ENCODE measurements around the gene GTPBP3.

DNA sequence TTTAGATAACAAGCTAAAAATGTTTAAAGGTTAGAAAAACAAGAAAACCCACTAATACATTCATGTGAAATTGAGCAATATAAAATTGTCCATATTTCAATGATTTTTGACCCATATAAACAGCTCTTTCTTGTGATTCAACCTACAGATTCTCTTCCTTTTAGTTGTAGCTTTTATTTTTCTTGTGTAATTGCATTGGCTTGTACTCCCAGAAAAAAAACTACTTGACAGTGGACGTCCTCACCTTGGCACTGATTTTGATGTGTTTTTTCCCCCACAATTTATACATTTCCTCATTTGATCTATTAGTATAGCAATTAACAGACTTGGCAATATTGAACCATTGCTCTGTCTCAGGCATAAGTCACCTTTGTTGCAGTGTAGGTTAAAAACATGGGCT is 51.9 kb downstream of the GTPBP3 start:
- TF ChIP-seq CTCF (IDR thresholded peaks at IDR 0.05 in 2 of 3, conservative IDR thresholded peaks at IDR 0.05 in 1 of 3; ENCODE audit: borderline replicate concordance in 1 of 3, insufficient read depth in 1 of 3, low read depth in 2 of 3, low read length in 2 of 3) (no peak), MAX (IDR thresholded peaks at IDR 0.05) (no peak), EZH2 (IDR thresholded peaks at IDR 0.05) (no peak), SP1 (IDR thresholded peaks at IDR 0.05; ENCODE audit: low read depth) (no peak), ELF1 (IDR thresholded peaks at IDR 0.05; ENCODE audit: borderline replicate concordance, low read depth) (no peak), ZNF274 (IDR thresholded peaks at IDR 0.05; ENCODE audit: low read depth, low read length) (no peak), POLR2A (IDR thresholded peaks at IDR 0.05; ENCODE audit: borderline replicate concordance, extremely low read depth, insufficient read depth, insufficient read length) (no peak), SRF (IDR thresholded peaks at IDR 0.05; ENCODE audit: low read depth) (no peak)
- TF ChIP-seq, protein P1, sequence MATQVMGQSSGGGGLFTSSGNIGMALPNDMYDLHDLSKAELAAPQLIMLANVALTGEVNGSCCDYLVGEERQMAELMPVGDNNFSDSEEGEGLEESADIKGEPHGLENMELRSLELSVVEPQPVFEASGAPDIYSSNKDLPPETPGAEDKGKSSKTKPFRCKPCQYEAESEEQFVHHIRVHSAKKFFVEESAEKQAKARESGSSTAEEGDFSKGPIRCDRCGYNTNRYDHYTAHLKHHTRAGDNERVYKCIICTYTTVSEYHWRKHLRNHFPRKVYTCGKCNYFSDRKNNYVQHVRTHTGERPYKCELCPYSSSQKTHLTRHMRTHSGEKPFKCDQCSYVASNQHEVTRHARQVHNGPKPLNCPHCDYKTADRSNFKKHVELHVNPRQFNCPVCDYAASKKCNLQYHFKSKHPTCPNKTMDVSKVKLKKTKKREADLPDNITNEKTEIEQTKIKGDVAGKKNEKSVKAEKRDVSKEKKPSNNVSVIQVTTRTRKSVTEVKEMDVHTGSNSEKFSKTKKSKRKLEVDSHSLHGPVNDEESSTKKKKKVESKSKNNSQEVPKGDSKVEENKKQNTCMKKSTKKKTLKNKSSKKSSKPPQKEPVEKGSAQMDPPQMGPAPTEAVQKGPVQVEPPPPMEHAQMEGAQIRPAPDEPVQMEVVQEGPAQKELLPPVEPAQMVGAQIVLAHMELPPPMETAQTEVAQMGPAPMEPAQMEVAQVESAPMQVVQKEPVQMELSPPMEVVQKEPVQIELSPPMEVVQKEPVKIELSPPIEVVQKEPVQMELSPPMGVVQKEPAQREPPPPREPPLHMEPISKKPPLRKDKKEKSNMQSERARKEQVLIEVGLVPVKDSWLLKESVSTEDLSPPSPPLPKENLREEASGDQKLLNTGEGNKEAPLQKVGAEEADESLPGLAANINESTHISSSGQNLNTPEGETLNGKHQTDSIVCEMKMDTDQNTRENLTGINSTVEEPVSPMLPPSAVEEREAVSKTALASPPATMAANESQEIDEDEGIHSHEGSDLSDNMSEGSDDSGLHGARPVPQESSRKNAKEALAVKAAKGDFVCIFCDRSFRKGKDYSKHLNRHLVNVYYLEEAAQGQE (IDR thresholded peaks at IDR 0.05; ENCODE audit: low read depth), result no peak
- TF ChIP-seq, protein P2, sequence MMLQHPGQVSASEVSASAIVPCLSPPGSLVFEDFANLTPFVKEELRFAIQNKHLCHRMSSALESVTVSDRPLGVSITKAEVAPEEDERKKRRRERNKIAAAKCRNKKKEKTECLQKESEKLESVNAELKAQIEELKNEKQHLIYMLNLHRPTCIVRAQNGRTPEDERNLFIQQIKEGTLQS (IDR thresholded peaks at IDR 0.05), result no peak
- TF ChIP-seq, protein P3, sequence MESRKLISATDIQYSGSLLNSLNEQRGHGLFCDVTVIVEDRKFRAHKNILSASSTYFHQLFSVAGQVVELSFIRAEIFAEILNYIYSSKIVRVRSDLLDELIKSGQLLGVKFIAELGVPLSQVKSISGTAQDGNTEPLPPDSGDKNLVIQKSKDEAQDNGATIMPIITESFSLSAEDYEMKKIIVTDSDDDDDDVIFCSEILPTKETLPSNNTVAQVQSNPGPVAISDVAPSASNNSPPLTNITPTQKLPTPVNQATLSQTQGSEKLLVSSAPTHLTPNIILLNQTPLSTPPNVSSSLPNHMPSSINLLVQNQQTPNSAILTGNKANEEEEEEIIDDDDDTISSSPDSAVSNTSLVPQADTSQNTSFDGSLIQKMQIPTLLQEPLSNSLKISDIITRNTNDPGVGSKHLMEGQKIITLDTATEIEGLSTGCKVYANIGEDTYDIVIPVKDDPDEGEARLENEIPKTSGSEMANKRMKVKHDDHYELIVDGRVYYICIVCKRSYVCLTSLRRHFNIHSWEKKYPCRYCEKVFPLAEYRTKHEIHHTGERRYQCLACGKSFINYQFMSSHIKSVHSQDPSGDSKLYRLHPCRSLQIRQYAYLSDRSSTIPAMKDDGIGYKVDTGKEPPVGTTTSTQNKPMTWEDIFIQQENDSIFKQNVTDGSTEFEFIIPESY (IDR thresholded peaks at IDR 0.05; ENCODE audit: extremely low read depth, insufficient replicate concordance, low read length), result no peak
